ENCODE data around the gene BMPR1B. TPM values are rescaled to one million over a fixed set of nuclear protein-coding genes. Genes with fewer than 3 reads are reported as not detected.

BMPR1B gene
- total and polyA plus RNA-seq, 2 of the 8 experiments (the other 6 are each of a cell fraction or from before 2014, with no cell fraction given) = 0.14 to 1.1 TPM

DNA sequence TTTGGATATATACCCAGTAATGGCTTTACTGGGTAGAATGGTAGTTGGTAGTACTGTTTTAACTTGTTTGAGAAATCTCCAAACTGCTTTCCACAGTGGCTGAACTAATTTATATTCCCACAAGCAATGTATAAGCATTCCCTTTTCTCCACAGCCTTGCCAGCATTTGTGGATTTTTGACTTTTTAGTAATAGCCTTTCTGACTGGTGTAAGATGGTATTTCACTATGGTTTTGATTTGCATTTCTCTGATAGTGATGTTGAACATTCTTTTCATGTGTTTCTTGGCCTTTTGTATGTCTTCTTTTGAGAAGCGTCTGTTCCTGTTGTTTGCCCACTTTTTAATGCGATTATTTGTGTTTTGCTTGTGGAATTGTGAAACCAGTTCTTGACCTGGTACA is 290.5 kb downstream of the BMPR1B start:
- Histone ChIP-seq H3K9me3 (ENCODE audit: insufficient read depth in 2 of 2, low read depth in 1 of 2, low read length in 1 of 2) (no peaks in the 10 kb centered on the region), H3K4me1 (replicated peaks in 1 of 4; ENCODE audit: control insufficient read depth in 3 of 4, insufficient read depth in 4 of 4, low read length in 3 of 4) (peaks cover 0 to 7% (median 4%) of the 10 kb centered on the region in 4 experiments; a peak in 5 of 7 replicates), H3K9ac (replicated peaks in 1 of 4; ENCODE audit: extremely low read depth in 1 of 4, low read depth in 3 of 4, low read length in 3 of 4) (no peak overlapping the region), H4K20me1 (replicated peaks in 1 of 2; ENCODE audit: control insufficient read depth in 1 of 2, insufficient read depth in 2 of 2, low read length in 2 of 2) (no peaks in the 10 kb centered on the region), H3K79me2 (ENCODE audit: control insufficient read depth in 1 of 2, insufficient read depth in 2 of 2, low read length in 2 of 2) (no peaks in the 10 kb centered on the region), H2BK12ac (ENCODE audit: low read depth, low read length) (no peak overlapping the region), H3K56ac (replicated peaks; ENCODE audit: insufficient read length, low read depth, low read length) (no peak overlapping the region), H2BK5ac (ENCODE audit: low read depth, low read length) (no peak overlapping the region), H4K91ac (replicated peaks; ENCODE audit: insufficient read length, low read length) (no peak overlapping the region), H3K14ac (ENCODE audit: insufficient read length) (no peak overlapping the region), H3K18ac (ENCODE audit: extremely low read depth, low read length) (no peak overlapping the region), H3K27ac (ENCODE audit: low read depth, low read length) (no peak overlapping the region), H3K4me3 (ENCODE audit: extremely low read depth in 1 of 4, insufficient read depth in 2 of 4, low read depth in 3 of 4, low read length in 4 of 4) (no peak overlapping the region), H4K8ac (ENCODE audit: extremely low read depth, insufficient read depth, low read length) (no peak overlapping the region), H3K4ac (replicated peaks; ENCODE audit: insufficient read length, low read depth, low read length) (no peak overlapping the region), H2BK120ac (replicated peaks; ENCODE audit: low read depth, low read length) (no peak overlapping the region), H4K5ac (ENCODE audit: insufficient read length, low read depth, low read length) (no peak overlapping the region), H3K23me2 (ENCODE audit: low read depth, low read length) (no peaks in the 10 kb centered on the region), H3K36me3 (ENCODE audit: control insufficient read depth in 2 of 4, insufficient read depth in 4 of 4, low read length in 3 of 4) (no peaks in the 10 kb centered on the region), H3K4me2 (ENCODE audit: insufficient read depth in 1 of 2, low read depth in 2 of 2, low read length in 2 of 2) (no peak overlapping the region), H3K23ac (ENCODE audit: insufficient read length) (no peak overlapping the region), H3K27me3 (replicated peaks in 1 of 4; ENCODE audit: control insufficient read depth in 3 of 4, extremely low read depth in 1 of 4, insufficient read depth in 3 of 4, low read length in 3 of 4) (no peaks in the 10 kb centered on the region), H2BK15ac (ENCODE audit: low read length) (no peak overlapping the region), H2BK20ac (ENCODE audit: low read length) (no peak overlapping the region), H3K79me1 (ENCODE audit: low read depth, low read length) (no peaks in the 10 kb centered on the region), H2AFZ (ENCODE audit: low read length) (no peak overlapping the region), H2AK5ac (ENCODE audit: low read depth, low read length) (no peak overlapping the region)
- 76% methylated on average over 2 of the region's 2 CpGs; no CpG with 5 or more reads in 1 of the 2 experiments for WGBS, 2 experiments (ENCODE audit: extremely low coverage in 1 of 2, insufficient coverage in 1 of 2, insufficient read length in 1 of 2, insufficient replicate concordance in 2 of 2, low coverage in 1 of 2, low lambda C conversion rate in 2 of 2, missing lambda C conversion rate in 1 of 2)
- CTCF ChIA-PET (ENCODE audit: partially characterized antibody) = no interaction called here
- DNase-seq (ENCODE audit: low read depth in 1 of 2, low spot score in 2 of 2) = no peak
- TF ChIP-seq GTF2F1 (IDR thresholded peaks at IDR 0.05; ENCODE audit: borderline replicate concordance, low read depth, low read length) (no peak), CEBPB (IDR thresholded peaks at IDR 0.05; ENCODE audit: low read depth, low read length) (no peak), BRCA1 (IDR thresholded peaks at IDR 0.05; ENCODE audit: low read depth, low read length) (no peak), RNF2 (IDR thresholded peaks at IDR 0.05; ENCODE audit: borderline replicate concordance, low read depth, low read length, missing control alignments, poor library complexity, severe bottlenecking) (no peak)
- FAIRE-seq = no peak
- POLR2A ChIA-PET (ENCODE audit: partially characterized antibody) = no interaction called here

Data from H1 (cell line).